Heart left ventricle (tissue), 13 donors: Measurements from ENCODE around the gene CRABP1.

ENCODE experiments used
- POLR2A ChIP-seq, 2 donors: fragments of 450-650 bp; IDR thresholded peaks; one replicate each; pipeline ENCODE4 v1.6.1; 2017; ENCODE audit warnings: antibody characterized with exemption in 2 of 2, mild to moderate bottlenecking in 2 of 2, moderate library complexity in 2 of 2
- TF ChIP-seq, protein P1 (sequence below), 12 donors: fragments of 200-600 bp; sonication (generic) in 4 of 12; IDR thresholded peaks; one replicate each; pipeline versions ENCODE4 v1.5.0 to v1.8.0; 2018 to 2022; ENCODE audit warnings: antibody characterized with exemption in 12 of 12, mild to moderate bottlenecking in 5 of 12
- donor health status: ischemic (EF 13 %, LVEDD 7.1; RV severe dilation, severe dysfunction).
- donor health status: DM: no; HTN: yes; CAD: no.
- donor health status: DM: no; HTN: no; CAD: no.
- donor health status: ischemic (EF 25% LVEDD 6.9; RV normal size, moderate dysfunction).
- donor health status: ischemic (EF 25% LVEDD 5.7; RV mildly dilated, moderate dysfunction).
- donor health status: ischemic (EF 35%, LVEDD 5.7; RV mildly dilated, moderate dysfunction).
- donor health status: nonischemic (EF 11% LVEDD 7.7; RV severe dilation, severe dysfunction).
- donor health status: DM: yes; HTN: yes; CAD: no.
- donor health status: PGD.
- donor health status: ischemic (EF 29% LVEDD 5.4; RV normal size, mild dysfunction).
- donor health status: nonischemic (EF 23%, LVEDD 6.1; RV moderate dilation, normal function).

DNA sequence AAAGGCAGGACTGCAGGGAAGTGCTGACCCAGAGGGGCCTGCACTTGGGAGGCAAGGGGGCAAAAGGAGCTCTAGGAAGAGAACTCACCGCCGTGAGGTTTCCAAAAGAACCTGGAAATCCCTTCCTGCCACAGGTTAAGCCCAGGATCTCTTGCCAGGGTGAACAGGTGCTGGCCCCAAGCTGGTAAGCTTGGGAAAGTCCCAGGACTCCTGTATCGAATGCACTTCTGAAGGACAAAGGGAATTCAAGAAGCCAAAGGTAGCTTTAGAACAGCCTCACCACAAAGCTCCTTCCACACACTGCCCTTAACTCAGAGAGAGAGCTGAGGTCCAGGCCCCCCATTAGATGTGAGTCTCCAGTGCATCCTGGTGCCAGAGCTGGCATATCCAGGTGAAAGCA is 28.9 kb upstream of the CRABP1 start:
- TF ChIP-seq, protein P1, sequence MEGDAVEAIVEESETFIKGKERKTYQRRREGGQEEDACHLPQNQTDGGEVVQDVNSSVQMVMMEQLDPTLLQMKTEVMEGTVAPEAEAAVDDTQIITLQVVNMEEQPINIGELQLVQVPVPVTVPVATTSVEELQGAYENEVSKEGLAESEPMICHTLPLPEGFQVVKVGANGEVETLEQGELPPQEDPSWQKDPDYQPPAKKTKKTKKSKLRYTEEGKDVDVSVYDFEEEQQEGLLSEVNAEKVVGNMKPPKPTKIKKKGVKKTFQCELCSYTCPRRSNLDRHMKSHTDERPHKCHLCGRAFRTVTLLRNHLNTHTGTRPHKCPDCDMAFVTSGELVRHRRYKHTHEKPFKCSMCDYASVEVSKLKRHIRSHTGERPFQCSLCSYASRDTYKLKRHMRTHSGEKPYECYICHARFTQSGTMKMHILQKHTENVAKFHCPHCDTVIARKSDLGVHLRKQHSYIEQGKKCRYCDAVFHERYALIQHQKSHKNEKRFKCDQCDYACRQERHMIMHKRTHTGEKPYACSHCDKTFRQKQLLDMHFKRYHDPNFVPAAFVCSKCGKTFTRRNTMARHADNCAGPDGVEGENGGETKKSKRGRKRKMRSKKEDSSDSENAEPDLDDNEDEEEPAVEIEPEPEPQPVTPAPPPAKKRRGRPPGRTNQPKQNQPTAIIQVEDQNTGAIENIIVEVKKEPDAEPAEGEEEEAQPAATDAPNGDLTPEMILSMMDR (IDR thresholded peaks at IDR 0.05) = no peak
- no peak for TF ChIP-seq POLR2A (IDR thresholded peaks at IDR 0.05)
